HFF-Myc (cell line): Measurements from ENCODE around the gene PTPRCAP.
"Not testable (repeated sequence)": the region's sequence is repeated elsewhere in the genome, so short reads cannot be mapped to it uniquely, and the experiment has no call there.

ENCODE experiments used
- DNase-seq: peaks from one replicate; pipeline ENCODE4 v3.0.0-alpha.2; 2011; ENCODE audit warnings: low read depth; ENCODE audit errors: extremely low read depth
- H3K4me3 ChIP-seq: replicated peaks from 2 replicates; pipeline ENCODE4 v1.5.1; 2011; ENCODE audit warnings: low read depth, mild to moderate bottlenecking, control low read depth, low read length
- TF ChIP-seq, protein P1 (sequence below): IDR thresholded peaks from 2 replicates; pipeline ENCODE4 v1.5.1; 2012; ENCODE audit warnings: mild to moderate bottlenecking, low read depth, low read length, control low read depth; ENCODE audit errors: missing control alignments

PTPRCAP gene

GRCh38 chr11:67468456-67468758 is 30.9 kb upstream of the PTPRCAP start:
- DNase-seq, result no peak
- peak overlapping the region; percentile 55 for H3K4me3 ChIP-seq
- TF ChIP-seq, protein P1, sequence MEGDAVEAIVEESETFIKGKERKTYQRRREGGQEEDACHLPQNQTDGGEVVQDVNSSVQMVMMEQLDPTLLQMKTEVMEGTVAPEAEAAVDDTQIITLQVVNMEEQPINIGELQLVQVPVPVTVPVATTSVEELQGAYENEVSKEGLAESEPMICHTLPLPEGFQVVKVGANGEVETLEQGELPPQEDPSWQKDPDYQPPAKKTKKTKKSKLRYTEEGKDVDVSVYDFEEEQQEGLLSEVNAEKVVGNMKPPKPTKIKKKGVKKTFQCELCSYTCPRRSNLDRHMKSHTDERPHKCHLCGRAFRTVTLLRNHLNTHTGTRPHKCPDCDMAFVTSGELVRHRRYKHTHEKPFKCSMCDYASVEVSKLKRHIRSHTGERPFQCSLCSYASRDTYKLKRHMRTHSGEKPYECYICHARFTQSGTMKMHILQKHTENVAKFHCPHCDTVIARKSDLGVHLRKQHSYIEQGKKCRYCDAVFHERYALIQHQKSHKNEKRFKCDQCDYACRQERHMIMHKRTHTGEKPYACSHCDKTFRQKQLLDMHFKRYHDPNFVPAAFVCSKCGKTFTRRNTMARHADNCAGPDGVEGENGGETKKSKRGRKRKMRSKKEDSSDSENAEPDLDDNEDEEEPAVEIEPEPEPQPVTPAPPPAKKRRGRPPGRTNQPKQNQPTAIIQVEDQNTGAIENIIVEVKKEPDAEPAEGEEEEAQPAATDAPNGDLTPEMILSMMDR, result no peak

GRCh38 chr11:67468056-67468455 is 30.6 kb upstream of the PTPRCAP start:
- TF ChIP-seq, protein P1, result no peak

GRCh38 chr11:67466962-67467771 is 29.7 kb upstream of the PTPRCAP start:
- no peak for DNase-seq
- TF ChIP-seq, protein P1, result no peak
- no peak overlapping the region for H3K4me3 ChIP-seq

More at GRCh38 chr11:67468056-67468455, 30.6 kb upstream of the PTPRCAP start:
- peak overlapping the region; percentile 55 for H3K4me3 ChIP-seq
- no peak for DNase-seq

- no peak overlapping the region for H3K4me3 ChIP-seq
- TF ChIP-seq, protein P1, result no peak
- DNase-seq, result no peak
Measured at GRCh38 chr11:67466367-67466766, 28.9 kb upstream of the PTPRCAP start.

DNA sequence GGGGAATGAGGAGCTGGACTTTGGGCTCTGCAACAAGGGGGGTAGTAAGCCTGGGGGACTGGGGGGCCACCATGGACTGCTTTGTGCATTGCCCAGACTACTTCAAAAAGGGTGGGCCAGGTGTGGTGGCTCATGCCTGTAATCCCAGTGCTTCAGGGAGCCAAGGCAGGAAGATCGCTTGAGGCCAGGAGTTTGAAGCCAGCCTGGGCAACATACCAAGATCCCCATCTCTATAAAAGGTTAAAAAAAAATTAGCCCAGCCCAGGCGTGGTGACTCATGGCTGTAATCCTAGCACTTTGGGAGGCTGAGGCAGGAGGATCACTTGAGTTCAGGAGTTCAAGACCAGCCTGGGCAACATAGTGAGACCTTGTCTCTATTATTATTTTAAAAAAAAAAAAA is 28.0 kb upstream of the PTPRCAP start:
- not testable (repeated sequence) for DNase-seq
- H3K4me3 ChIP-seq, result peak overlapping the region; percentile 51

- peak overlapping the region; percentile 51 for H3K4me3 ChIP-seq
- TF ChIP-seq, protein P1, result no peak
- DNase-seq, result no peak
Measured at GRCh38 chr11:67465189-67465510, 27.7 kb upstream of the PTPRCAP start.

DNA sequence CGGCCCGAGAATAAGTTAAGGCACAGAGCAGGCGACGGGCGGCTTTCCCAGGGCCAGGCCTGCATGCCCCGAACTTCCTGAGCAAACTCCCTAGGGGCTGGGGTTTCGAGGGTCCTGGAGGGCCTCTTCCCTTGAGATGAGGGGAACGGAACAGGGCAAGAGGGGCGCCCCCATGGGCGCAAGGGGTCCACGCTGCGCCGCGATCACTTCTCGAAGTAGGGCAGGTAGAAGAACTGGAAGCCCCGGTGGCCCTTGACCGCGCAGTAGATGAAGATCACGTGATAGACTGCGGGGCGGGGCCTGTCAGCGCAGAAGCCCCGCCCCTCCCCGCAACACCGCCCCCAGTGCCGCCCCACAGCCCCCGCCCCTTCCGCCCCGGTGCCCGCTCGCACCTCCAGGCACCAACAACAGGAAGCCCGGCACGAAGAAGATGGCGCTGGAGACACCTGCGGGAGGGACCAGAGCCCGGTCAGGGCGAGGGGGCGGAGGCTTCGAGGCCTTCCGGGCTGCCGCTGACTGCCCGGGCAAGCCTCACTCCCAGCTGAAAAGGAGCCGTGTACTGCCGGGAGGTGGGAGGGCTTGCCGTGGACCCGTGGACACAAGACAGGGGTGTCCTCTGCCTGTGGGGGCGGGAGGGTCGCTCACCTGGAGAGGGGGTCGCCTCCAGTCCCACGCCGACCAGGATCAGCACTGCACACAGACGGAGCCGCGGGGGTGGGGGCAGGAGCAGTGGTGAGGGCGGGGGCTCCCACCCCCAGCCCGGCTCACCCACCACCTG is 27.1 kb upstream of the PTPRCAP start:
- H3K4me3 ChIP-seq, result peak overlapping the region; percentile 51
- TF ChIP-seq, protein P1, result no peak
- no peak for DNase-seq
